Measurements from ENCODE around the gene KCNJ2. TPM values are rescaled to one million over a fixed set of nuclear protein-coding genes. Genes with fewer than 3 reads are reported as not detected.

The KCNJ2 gene
- total RNA-seq (1 to 10 TPM; 2.0 to 6.4 (median 4.3) TPM), polyA plus RNA-seq (1 to 10 TPM in 1 of 3 donors, under 1 TPM in 1, not detected in 1; 0.31 to 2.3 TPM)
- long read RNA-seq, donor 1, result 0 reads
- long read RNA-seq, donor 2, full-length matches to known transcripts, result 2 of 2 reads
- long read RNA-seq, donor 2, partial matches to known transcripts, result 0 of 2 reads
- long read RNA-seq, donor 2, other reads (novel, unspliced or antisense), result 0 of 2 reads
- long read RNA-seq, donor 3, result 0 reads
- long read RNA-seq, donor 4, result 0 reads
- long read RNA-seq, donor 5, result 0 reads
- long read RNA-seq, donor 6, result 0 reads
- long read RNA-seq, donor 7, full-length matches to known transcripts, result 2 of 2 reads
- long read RNA-seq, donor 7, partial matches to known transcripts, result 0 of 2 reads
- long read RNA-seq, donor 7, other reads (novel, unspliced or antisense), result 0 of 2 reads
- long read RNA-seq, donor 8, result 0 reads
- long read RNA-seq, donor 9, full-length matches to known transcripts, result 1 of 1 reads
- long read RNA-seq, donor 9, partial matches to known transcripts, result 0 of 1 reads
- long read RNA-seq, donor 9, other reads (novel, unspliced or antisense), result 0 of 1 reads
- long read RNA-seq, donor 10, partial matches to known transcripts, result 0 of 1 reads
- long read RNA-seq, donor 10, other reads (novel, unspliced or antisense), result 0 of 1 reads

- Histone ChIP-seq H3K4me1 (peaks cover 4 to 35% (median 17%) of the 10 kb centered on the region in 4 donors), H3K27ac (peak within 1 kb of the TSS; percentile 77 to 95 (median 87)), H3K9me3 (no peaks in the 10 kb centered on the region), H3K4me3 (peak within 1 kb of the TSS; percentile 51 to 77 (median 54)), H3K36me3 (no peaks in the 10 kb centered on the region), H3K27me3 (peaks cover 0 to 20% (median 0%) of the 10 kb centered on the region in 3 donors)
- DNase-seq, result peak; percentile 92 to 96
- 0 to 1% (median 1%) methylated on average over 25 to 67 of the region's 67 CpGs for WGBS, 5 donors
- intact Hi-C loops (cut with DNase I; ENCODE audit: low total_unique reads), result no loop called here
- peak in 1 of 4 donors; percentile 62 for TF ChIP-seq POLR2A (IDR thresholded peaks at IDR 0.05)
- peak; percentile 18 to 95 (median 83) for TF ChIP-seq POLR2AphosphoS5 (IDR thresholded peaks at IDR 0.05)
- peak; percentile 30 for TF ChIP-seq EP300 (IDR thresholded peaks at IDR 0.05)
- TF ChIP-seq, protein P1, sequence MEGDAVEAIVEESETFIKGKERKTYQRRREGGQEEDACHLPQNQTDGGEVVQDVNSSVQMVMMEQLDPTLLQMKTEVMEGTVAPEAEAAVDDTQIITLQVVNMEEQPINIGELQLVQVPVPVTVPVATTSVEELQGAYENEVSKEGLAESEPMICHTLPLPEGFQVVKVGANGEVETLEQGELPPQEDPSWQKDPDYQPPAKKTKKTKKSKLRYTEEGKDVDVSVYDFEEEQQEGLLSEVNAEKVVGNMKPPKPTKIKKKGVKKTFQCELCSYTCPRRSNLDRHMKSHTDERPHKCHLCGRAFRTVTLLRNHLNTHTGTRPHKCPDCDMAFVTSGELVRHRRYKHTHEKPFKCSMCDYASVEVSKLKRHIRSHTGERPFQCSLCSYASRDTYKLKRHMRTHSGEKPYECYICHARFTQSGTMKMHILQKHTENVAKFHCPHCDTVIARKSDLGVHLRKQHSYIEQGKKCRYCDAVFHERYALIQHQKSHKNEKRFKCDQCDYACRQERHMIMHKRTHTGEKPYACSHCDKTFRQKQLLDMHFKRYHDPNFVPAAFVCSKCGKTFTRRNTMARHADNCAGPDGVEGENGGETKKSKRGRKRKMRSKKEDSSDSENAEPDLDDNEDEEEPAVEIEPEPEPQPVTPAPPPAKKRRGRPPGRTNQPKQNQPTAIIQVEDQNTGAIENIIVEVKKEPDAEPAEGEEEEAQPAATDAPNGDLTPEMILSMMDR (IDR thresholded peaks at IDR 0.05), result no peak
Measured at GRCh38 chr17:70168977-70169708, at the start of gene KCNJ2. Gene KCNJ2, plus strand, starts transcription at chr17:70169532. Its CDS starts 5,508 bp downstream, at chr17:70175040.

DNA sequence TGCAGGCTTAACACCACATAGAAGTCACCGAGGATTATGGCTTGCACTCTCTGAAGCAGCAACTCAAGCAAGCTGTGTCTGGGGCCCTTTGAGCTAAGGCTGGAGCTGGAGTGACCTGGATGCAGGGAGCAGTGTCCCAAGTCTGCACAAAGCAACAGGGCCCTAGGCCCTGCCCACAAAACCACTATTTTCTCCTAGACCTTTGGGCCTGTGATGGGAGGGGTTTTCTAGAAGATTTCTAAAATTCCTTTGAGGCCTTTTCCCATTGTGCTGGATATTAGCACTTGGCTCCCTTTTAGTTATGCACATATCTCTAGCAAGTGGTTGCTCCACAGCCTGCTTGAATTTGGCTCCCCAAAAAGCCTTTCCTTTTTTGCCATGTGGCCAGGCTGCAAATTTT, 49.8 kb upstream of the KCNJ2 start:
- H3K4me3 ChIP-seq, result no peak overlapping the region
- WGBS, 5 donors, result 93 to 100% (median 98%) methylated on average over 1 of the region's 1 CpG
- H3K36me3 ChIP-seq, result no peaks in the 10 kb centered on the region
- no peaks in the 10 kb centered on the region for H3K27me3 ChIP-seq
- no peak overlapping the region for H3K27ac ChIP-seq
- peaks cover 0 to 10% (median 0%) of the 10 kb centered on the region in 4 donors for H3K9me3 ChIP-seq
- no peak for DNase-seq
- peaks cover 0 to 15% (median 2%) of the 10 kb centered on the region in 4 donors for H3K4me1 ChIP-seq
- no peak for TF ChIP-seq POLR2AphosphoS5 (IDR thresholded peaks at IDR 0.05)
- TF ChIP-seq, protein P1 (IDR thresholded peaks at IDR 0.05), result no peak
- no peak for TF ChIP-seq POLR2A (IDR thresholded peaks at IDR 0.05)
- TF ChIP-seq EP300 (IDR thresholded peaks at IDR 0.05), result no peak
- intact Hi-C loops (cut with DNase I; ENCODE audit: low total_unique reads), result no loop called here

DNA sequence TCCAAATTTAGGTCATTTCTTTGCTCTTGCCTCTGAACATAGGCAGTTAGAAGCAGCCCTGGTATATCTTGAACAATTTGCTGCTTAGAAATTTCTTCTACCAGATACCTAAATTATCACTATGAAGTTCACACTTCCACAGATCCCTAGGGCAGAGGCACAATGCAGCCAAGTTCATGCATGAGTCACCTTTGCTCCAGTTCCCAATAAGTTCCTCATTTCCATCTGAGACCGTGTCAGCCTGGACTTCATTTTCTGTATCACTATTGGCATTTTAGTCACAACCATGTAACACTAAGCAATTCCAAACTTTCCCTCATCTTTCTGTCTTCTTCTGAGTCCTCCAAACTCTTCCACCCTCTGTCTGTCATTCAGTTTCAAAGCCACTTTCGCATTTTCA, 49.3 kb upstream of the KCNJ2 start:
- intact Hi-C loops (cut with DNase I; ENCODE audit: low total_unique reads), result no loop called here
- Histone ChIP-seq H3K27ac (no peak overlapping the region), H3K9me3 (peaks cover 0 to 10% (median 0%) of the 10 kb centered on the region in 4 donors), H3K4me1 (peaks cover 0 to 15% (median 2%) of the 10 kb centered on the region in 4 donors), H3K36me3 (no peaks in the 10 kb centered on the region), H3K27me3 (no peaks in the 10 kb centered on the region), H3K4me3 (no peak overlapping the region)
- TF ChIP-seq POLR2AphosphoS5 (IDR thresholded peaks at IDR 0.05) (no peak), EP300 (IDR thresholded peaks at IDR 0.05) (no peak), POLR2A (IDR thresholded peaks at IDR 0.05) (no peak)
- TF ChIP-seq, protein P1 (IDR thresholded peaks at IDR 0.05), result no peak
- no peak for DNase-seq
- WGBS, 5 donors, result 72 to 82% (median 73%) methylated on average over 2 of the region's 2 CpGs

DNA sequence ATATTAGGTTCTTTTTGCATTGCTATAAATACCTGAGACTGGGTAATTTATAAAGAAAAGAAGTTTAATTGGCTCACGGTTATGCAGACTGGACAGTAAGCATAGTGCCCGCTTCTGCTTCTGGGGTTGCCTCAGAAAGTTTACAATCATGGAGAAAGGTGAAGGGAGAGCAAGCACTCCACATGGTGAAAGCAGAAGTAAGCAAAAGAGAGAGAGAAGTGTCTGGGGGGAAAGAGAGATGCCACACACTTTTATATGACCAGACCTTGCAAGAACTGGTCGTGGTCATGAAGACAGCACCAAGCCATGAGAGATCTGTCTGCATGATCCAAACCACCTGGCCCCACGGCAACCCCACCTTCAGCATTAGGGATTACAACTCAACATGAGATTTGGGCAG, 48.9 kb upstream of the KCNJ2 start:
- no peak overlapping the region for H3K4me3 ChIP-seq
- H3K4me1 ChIP-seq, result peaks cover 0 to 15% (median 2%) of the 10 kb centered on the region in 4 donors
- peaks cover 0 to 10% (median 0%) of the 10 kb centered on the region in 4 donors for H3K9me3 ChIP-seq
- TF ChIP-seq POLR2A (IDR thresholded peaks at IDR 0.05) (no peak), POLR2AphosphoS5 (IDR thresholded peaks at IDR 0.05) (no peak), EP300 (IDR thresholded peaks at IDR 0.05) (no peak)
- TF ChIP-seq, protein P1 (IDR thresholded peaks at IDR 0.05), result no peak
- DNase-seq, result no peak
- intact Hi-C loops (cut with DNase I; ENCODE audit: low total_unique reads), result no loop called here
- no peaks in the 10 kb centered on the region for H3K36me3 ChIP-seq
- WGBS, 5 donors, result 67 to 86% (median 81%) methylated on average over 4 of the region's 4 CpGs
- H3K27ac ChIP-seq, result no peak overlapping the region
- H3K27me3 ChIP-seq, result no peaks in the 10 kb centered on the region

Data from stomach (tissue), 19 donors.